Erythroblast (primary cell): ENCODE measurements around the gene LRRC3B.

ENCODE experiments used
- DNase-seq, 2 experiments: peaks; one replicate each; lab custom pipeline; 2025; lab: John Stamatoyannopoulos, UW
- GATA1 ChIP-seq: IDR thresholded peaks from 2 replicates; pipeline ENCODE4 v1.6.1; 2011; ENCODE audit warnings: low read depth, mild to moderate bottlenecking, control low read depth, low read length, moderate library complexity
- POLR2A ChIP-seq: IDR thresholded peaks from 2 replicates; pipeline ENCODE4 v1.6.1; 2011; ENCODE audit warnings: mild to moderate bottlenecking, low read length

Gene LRRC3B

DNA sequence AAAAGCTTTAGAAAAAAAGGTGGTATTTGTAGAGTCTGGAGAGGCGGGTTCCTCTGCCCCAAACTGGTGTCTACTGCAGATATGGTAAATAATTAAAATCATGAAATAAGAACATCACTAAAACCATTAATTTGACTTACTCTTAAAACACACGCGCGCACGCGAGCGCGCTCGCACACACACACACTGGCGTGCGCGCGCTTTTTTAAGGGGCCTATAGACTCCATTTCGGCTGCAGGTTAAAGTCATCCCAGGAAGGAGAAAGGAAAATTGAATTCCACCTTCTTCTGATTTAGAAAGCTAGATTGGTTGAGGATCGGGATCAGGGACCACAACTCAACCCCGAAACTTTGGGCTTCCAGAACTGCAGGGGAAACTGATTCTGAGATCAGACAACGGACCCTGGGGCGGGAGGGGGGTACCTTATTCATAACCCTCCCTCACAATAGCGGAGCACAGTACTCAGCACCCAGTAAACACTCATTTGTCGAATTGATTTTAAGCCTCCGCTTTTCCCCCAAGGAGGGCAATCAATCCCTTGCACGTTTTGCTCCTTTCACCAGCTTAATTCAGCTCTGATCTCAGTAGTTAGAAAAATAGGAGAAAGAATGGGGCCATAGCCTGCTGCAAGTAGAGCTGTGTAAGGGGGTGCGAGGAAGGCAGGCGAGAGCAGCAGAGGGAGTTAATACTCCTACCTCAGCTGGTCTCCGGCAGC is 509 bp upstream of the LRRC3B start:
- DNase-seq, result no peak
- TF ChIP-seq POLR2A (no peak), GATA1 (no peak)

DNA sequence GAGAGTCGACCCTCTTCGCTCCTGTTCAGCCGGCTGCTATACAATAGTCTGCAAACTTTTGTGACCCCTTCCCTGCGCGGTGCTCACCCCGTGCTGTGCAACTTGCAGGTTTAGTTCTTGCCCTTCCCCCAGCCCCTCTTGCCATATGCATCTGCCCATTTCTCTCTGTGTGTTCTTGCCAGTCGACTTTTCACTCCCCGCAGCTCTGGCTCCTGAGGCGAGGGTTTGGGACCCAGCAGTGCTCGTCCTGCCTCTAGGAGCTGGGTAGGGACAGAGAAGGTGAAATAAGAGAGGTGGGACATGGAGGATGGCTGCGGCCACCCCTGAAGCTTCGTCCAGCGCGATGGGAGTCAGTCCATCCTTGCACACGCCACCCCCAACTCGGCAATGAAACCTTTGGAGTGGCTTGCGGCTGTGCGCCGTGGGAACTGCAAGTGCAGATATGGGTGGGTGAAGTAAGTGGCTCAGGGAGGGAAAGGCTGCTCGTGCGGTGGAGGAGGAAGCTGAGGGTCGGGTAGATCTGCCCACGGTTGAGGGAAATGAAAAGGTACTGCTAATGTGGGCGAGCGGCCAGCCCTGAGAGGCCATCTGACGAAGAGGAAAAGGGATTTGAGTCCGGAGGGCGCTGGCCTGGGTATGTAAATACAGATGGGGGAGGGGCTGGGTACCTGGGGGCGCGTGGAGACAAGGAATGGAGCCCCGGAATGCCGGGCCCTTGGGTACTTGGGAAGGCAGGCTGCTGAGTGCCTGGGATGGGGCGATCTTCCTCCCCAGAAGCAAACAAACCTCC is 1.0 kb downstream of the LRRC3B start:
- TF ChIP-seq GATA1 (no peak), POLR2A (no peak)
- no peak for DNase-seq

DNA sequence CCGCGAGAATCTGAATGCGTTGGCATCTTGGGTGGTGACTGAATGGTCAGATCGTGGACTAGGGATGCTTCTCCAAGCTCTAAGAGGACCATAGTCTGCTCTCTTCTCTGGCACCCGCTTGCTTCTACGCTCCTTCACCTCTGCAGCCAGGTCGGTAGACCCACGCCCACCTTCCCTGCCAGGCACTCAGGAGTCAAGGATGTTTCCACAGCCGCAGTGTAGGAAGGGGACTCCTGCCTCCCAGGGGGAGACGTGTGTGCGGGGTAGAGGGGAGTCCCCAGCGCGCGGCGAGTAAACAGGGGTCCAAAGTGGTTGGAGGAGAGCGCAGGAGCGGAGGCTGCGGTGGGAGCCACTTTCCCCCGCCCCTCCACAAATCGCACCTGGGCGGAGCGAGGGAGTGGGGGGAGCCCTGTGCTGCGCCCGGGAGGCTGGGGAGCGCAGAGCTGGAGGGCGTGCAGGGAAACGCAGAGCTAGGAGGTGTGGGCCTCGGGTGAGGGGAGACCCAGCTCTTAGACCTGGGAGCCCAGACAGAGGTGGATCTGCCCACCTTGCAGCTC is 1.7 kb downstream of the LRRC3B start:
- no peak for DNase-seq
- TF ChIP-seq GATA1 (no peak), POLR2A (no peak)

DNA sequence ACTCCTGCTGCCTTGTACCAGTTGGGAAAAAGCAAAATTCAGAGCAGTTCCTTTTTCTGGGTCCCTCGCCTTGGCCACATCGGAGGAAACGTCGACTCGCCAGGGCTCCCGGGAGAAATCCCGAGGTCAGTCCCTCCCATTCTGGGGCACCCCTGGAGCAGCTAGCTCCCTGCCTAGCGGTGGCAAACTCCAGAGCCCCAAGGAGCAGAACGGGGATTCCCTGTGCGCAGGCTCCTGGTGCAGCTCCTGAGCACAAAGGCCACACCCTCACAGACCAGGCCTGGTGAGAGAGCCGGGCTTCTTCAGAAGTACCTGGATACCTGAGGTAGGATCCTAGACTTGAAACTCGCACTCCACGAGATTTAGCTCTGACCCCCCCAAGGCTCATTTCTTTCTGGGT is 2.6 kb downstream of the LRRC3B start:
- DNase-seq, result no peak
- TF ChIP-seq GATA1 (no peak), POLR2A (no peak)

DNA sequence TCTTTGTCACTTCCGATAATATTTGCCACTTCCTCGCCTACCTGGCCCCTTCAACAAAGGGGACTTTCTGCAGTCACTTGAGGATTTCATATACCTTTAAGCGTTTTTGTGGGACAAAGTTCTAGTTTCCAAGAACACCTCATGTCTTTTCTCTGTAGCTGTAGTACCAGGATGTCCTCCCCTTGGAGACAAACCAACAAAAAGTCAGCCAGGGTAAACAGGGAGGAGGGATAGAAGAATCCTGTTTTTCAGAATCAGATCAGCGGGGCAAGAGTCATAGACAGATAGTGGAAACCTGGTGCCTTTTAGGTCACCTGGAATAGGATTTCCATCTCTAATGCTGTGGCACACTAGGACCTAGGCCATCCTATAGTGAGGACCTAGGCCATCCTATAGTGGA is 4.5 kb downstream of the LRRC3B start:
- TF ChIP-seq POLR2A, result no peak
- no peak for TF ChIP-seq GATA1

DNA sequence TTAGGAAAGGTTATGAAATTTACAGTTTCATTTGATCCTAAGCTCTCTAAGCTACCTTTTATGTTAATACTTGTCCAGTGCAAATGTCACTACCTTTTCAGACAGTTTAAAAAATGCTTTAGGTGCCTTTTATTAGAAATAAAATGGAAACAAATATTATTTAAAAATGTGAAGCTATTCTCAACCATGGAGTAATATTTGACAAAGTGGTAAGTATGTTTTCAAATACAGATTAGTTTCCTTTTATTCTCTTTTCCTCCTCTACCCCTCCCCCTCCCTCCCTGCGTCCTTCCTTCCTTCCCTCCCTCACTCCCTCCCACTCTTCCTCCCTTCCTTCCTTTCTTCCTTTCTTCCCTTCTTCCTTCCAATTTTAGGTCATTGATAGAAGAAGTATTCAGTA is 6.3 kb downstream of the LRRC3B start:
- TF ChIP-seq POLR2A, result no peak
- no peak for TF ChIP-seq GATA1
- no peak for DNase-seq

More for the DNA sequence above, 4.5 kb downstream of the LRRC3B start:
- DNase-seq, result no peak

DNA sequence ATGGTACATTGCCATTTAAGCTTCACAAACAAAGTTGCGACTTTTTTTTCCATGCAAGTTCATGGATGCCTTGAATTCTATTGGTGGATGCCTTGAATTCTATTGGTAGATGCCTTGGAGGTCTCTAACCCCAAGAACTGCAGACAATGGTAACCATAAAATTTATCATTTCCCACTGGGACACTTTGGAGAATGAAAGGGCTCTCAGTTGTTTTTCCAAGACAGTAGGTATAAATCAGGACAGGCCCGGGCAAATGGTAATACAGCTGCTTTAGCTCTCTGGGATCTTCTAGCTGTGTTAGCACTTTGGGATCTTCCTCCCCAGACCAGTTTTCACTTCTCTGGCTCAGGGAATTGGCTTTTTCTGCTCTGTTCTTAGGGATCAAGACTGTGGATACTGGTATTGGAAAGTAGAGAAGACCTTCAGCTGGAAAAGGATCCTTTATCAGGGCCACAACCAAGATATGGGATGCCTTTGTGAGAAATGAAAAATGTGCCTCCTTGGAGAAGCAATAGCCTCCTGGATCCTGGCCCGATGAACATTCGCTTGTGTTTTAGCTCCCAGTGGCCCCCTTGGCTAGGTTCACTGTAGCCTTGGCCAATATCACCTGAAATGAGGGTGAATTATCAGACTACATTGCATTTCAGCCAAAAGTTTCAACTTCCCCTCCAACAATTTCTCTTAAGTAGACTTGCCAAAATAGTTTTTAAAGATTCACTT is 8.3 kb downstream of the LRRC3B start:
- TF ChIP-seq GATA1, result no peak
- no peak for TF ChIP-seq POLR2A
- DNase-seq, result no peak

DNA sequence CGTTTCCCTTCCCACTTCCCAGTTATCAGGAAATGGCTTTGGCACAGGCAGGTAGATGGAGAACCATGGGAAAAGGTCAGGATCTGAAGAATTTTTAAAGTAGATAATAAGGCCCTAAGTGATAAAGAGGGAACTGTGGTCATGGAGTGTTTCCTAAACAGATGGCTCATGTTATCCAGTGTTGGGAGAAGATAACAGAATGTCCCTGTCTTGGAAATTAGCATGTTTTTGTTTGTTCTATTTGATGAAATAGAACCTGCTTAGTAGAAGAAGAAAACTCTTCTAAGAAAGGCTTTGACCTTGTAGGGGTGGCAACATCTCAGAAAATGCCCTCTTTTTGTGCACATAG is 8.8 kb downstream of the LRRC3B start:
- TF ChIP-seq GATA1 (no peak), POLR2A (no peak)
- no peak for DNase-seq

DNA sequence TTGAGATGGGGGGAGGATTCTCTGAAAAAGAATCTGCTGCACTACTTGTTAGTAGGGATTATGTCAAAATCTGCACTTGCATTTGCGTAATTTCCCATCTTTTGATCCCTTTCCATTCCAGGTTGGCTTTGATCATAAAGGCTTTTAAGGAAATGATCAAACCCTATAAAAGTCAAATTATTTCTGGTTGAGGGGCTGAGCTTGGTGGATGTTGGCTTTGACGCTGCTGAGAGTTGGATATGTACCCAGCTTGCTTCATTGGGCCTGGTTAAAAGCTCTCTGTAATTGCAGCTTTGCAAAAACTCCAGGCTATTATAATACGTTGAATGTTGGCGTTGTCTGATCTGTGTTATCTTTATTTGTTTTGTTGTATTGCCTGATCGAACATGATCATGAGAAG is 12.0 kb downstream of the LRRC3B start:
- TF ChIP-seq GATA1 (no peak), POLR2A (no peak)
- DNase-seq, result no peak

DNA sequence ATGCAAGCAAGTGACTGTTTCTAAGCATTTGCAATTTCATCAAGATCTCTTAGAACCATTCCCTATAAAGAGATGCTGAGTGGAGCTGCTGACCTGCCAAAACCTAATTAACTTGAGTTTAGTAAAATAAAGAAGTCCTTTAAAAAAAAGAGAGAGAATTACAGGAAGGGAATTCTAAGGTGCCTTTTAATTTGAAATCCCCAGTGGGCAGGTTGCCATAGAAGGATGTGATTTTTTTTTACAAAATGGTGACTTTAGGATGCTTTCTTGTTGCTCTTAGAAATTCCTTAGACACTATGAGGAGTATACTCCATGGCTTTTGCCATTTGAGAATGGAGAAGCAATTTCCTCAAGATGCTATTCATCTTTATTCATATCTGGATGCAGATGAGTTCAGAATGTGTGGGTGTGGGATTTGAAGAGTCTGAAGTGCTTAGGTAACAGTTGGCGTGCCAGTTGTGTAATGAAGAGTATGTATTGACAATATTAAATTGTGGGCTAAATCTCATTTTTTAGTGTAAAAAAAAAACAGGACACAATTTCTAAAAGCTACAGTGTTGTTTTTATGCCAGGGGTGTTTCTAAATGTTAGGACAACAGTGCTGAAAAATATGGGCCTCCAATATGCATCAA is 13.6 kb downstream of the LRRC3B start:
- DNase-seq, result no peak
- TF ChIP-seq GATA1, result no peak
- TF ChIP-seq POLR2A, result no peak

DNA sequence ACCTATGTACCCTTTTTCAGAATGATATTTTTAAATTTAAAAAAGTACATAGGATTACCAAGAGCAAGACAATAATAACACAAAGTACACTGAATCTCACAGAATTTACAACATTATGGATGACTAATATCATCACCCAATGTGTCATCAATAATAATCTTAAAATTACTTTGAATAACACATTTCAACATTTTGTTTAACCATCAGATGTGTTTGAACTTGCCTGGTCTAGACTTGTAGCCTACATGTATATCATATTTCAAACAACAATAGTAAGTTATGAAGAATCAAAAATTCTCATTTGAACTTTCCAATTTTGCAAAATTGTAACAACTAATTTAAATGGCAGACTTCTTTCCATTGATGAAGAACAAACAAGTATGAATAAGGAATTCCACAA is 15.1 kb downstream of the LRRC3B start:
- TF ChIP-seq GATA1 (no peak), POLR2A (no peak)
- DNase-seq, result no peak

DNA sequence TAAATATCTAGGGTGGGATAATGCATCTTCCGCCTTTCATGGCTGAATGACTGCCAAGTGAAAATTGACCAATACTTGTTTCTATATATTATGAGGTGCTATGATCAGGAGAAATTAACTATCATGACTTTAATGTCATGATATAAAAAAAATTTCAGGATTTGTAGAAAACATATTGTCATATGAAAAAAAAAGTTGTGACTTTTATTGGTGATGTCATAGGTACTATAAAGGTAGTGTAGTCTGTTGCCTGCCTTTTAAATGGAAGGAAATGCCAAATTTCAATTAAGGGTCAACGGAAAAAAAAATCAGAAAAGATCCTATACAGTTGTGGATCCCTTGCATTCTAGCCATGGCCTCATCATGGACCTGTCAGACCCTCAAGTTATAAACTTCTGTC is 15.5 kb downstream of the LRRC3B start:
- no peak for TF ChIP-seq POLR2A
- no peak for TF ChIP-seq GATA1
- no peak for DNase-seq

DNA sequence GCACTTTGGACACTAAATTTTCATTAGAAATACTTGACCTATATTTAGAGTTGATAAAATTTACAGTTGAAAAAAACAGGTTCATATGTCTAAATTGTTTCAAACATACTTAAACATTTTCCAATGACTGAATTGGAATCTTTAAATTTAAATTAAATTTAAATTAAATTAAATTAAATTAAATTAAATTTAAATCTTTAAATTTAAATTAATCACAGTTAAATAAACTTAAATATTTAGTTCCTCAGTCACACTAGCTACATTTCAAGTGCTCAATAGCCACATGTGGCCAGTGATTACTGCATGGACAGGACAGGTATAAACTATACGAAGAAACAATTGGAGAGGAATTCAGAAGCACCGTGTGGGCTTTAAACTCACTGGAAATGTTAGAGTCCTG is 16.8 kb downstream of the LRRC3B start:
- no peak for TF ChIP-seq GATA1
- no peak for TF ChIP-seq POLR2A
- DNase-seq, result no peak
